ENCODE measurements around the gene SEPTIN10. TPM values are rescaled to one million over a fixed set of nuclear protein-coding genes. Genes with fewer than 3 reads are reported as not detected.

The SEPTIN10 gene
- total and polyA plus RNA-seq, 2 donors (not counting 1 experiment from before 2014, with no cell fraction given): 0.28 TPM; not detected in 1

- ChIA-PET POLR2A (no interaction called here), CTCF (interaction anchor here (1.1 to 1.4 kb wide), 2 partner anchors 9 to 15 kb away, joined by 3 read pairs; no protein-coding TSS in a partner anchor)
- no peaks in the 10 kb centered on the region for H3K4me1 ChIP-seq (ENCODE audit: control insufficient read depth in 2 of 2, insufficient read depth in 2 of 2, low read length in 2 of 2)
- TF ChIP-seq CTCF (IDR thresholded peaks at IDR 0.05): no peak
- TF ChIP-seq EZH2 (IDR thresholded peaks at IDR 0.05; ENCODE audit: borderline replicate concordance, insufficient read depth, low read depth, low read length, poor library complexity, severe bottlenecking): no peak
- no peaks in the 10 kb centered on the region for H3K9me3 Mint-ChIP-seq (ENCODE audit: insufficient read depth)
- H3K9ac ChIP-seq (ENCODE audit: low read length): no peak overlapping the region
- WGBS (ENCODE audit: insufficient coverage): 96% methylated on average over 25 of the region's 26 CpGs
- H3K27me3 ChIP-seq (replicated peaks in 1 of 4; ENCODE audit: control extremely low read depth in 1 of 4, control insufficient read depth in 3 of 4, insufficient read depth in 4 of 4, low read length in 3 of 4): no peaks in the 10 kb centered on the region
- H2AFZ ChIP-seq (ENCODE audit: insufficient read depth, low read depth, low read length, poor library complexity, severe bottlenecking): no peak overlapping the region
- no peaks in the 10 kb centered on the region for H3K9me3 ChIP-seq (ENCODE audit: control extremely low read depth in 1 of 3, control insufficient read depth in 2 of 3, insufficient read depth in 1 of 3, low read length in 2 of 3)
- H3K4me3 Mint-ChIP-seq: no peak overlapping the region
- H3K27ac ChIP-seq (ENCODE audit: low read length in 2 of 2): no peak overlapping the region
- H3K27ac Mint-ChIP-seq: no peak overlapping the region
- no peak overlapping the region for H3K4me3 ChIP-seq (ENCODE audit: control extremely low read depth in 1 of 5, extremely low read depth in 1 of 5, insufficient read depth in 1 of 5, low read depth in 2 of 5, low read length in 4 of 5)
- DNase-seq (no peak), ATAC-seq (ENCODE audit: low read depth) (no peak)
- no peaks in the 10 kb centered on the region for H3K4me1 Mint-ChIP-seq
- intact Hi-C loops (cut with micrococcal nuclease): no loop called here
- H3K36me3 ChIP-seq (replicated peaks in 1 of 2; ENCODE audit: control extremely low read depth in 1 of 2, control insufficient read depth in 1 of 2, extremely low read depth in 1 of 2, insufficient read depth in 2 of 2, low read length in 1 of 2): no peaks in the 10 kb centered on the region
- no peaks in the 10 kb centered on the region for H4K20me1 ChIP-seq (ENCODE audit: control insufficient read depth, insufficient read depth, low read length, poor library complexity, severe bottlenecking)
- no peaks in the 10 kb centered on the region for H3K27me3 Mint-ChIP-seq
- no peaks in the 10 kb centered on the region for H3K79me2 ChIP-seq (ENCODE audit: control insufficient read depth, insufficient read depth, low read length)
- no peak overlapping the region for H3K4me2 ChIP-seq (replicated peaks; ENCODE audit: low read depth, low read length, poor library complexity, severe bottlenecking)
These were observed 96.5 kb downstream of the SEPTIN10 start for GRCh38 chr2:109517118-109517889.

GRCh38 chr2:109516445-109517117, 97.2 kb downstream of the SEPTIN10 start:
- no peak overlapping the region for H2AFZ ChIP-seq (ENCODE audit: insufficient read depth, low read depth, low read length, poor library complexity, severe bottlenecking)
- H3K27ac Mint-ChIP-seq: no peak overlapping the region
- H3K9me3 Mint-ChIP-seq (ENCODE audit: insufficient read depth): no peaks in the 10 kb centered on the region
- no peaks in the 10 kb centered on the region for H3K27me3 Mint-ChIP-seq
- H3K4me3 ChIP-seq (ENCODE audit: control extremely low read depth in 1 of 5, extremely low read depth in 1 of 5, insufficient read depth in 1 of 5, low read depth in 2 of 5, low read length in 4 of 5): no peak overlapping the region
- no peak overlapping the region for H3K4me3 Mint-ChIP-seq
- no peaks in the 10 kb centered on the region for H3K79me2 ChIP-seq (ENCODE audit: control insufficient read depth, insufficient read depth, low read length)
- no peak overlapping the region for H3K4me2 ChIP-seq (replicated peaks; ENCODE audit: low read depth, low read length, poor library complexity, severe bottlenecking)
- WGBS (ENCODE audit: insufficient coverage): 86% methylated on average over 14 of the region's 20 CpGs
- H3K4me1 Mint-ChIP-seq: no peaks in the 10 kb centered on the region
- H3K4me1 ChIP-seq (ENCODE audit: control insufficient read depth in 2 of 2, insufficient read depth in 2 of 2, low read length in 2 of 2): no peaks in the 10 kb centered on the region
- intact Hi-C loops (cut with micrococcal nuclease): no loop called here
- POLR2A ChIA-PET: no interaction called here
- TF ChIP-seq CTCF (IDR thresholded peaks at IDR 0.05): no peak
- TF ChIP-seq EZH2 (IDR thresholded peaks at IDR 0.05; ENCODE audit: borderline replicate concordance, insufficient read depth, low read depth, low read length, poor library complexity, severe bottlenecking): no peak
- CTCF ChIA-PET: interaction anchor here (1.1 kb wide), 1 partner anchor 14 kb away, joined by 3 read pairs; no protein-coding TSS in a partner anchor
- H3K36me3 ChIP-seq (replicated peaks in 1 of 2; ENCODE audit: control extremely low read depth in 1 of 2, control insufficient read depth in 1 of 2, extremely low read depth in 1 of 2, insufficient read depth in 2 of 2, low read length in 1 of 2): no peaks in the 10 kb centered on the region
- H4K20me1 ChIP-seq (ENCODE audit: control insufficient read depth, insufficient read depth, low read length, poor library complexity, severe bottlenecking): no peaks in the 10 kb centered on the region
- no peak for DNase-seq
- no peaks in the 10 kb centered on the region for H3K27me3 ChIP-seq (replicated peaks in 1 of 4; ENCODE audit: control extremely low read depth in 1 of 4, control insufficient read depth in 3 of 4, insufficient read depth in 4 of 4, low read length in 3 of 4)
- no peaks in the 10 kb centered on the region for H3K9me3 ChIP-seq (ENCODE audit: control extremely low read depth in 1 of 3, control insufficient read depth in 2 of 3, insufficient read depth in 1 of 3, low read length in 2 of 3)
- H3K9ac ChIP-seq (ENCODE audit: low read length): no peak overlapping the region
- no peak overlapping the region for H3K27ac ChIP-seq (ENCODE audit: low read length in 2 of 2)
- no peak for ATAC-seq (ENCODE audit: low read depth)
